Raji (cell line): ENCODE results near the gene NAT9.

ENCODE experiments used
- POLR2A ChIP-seq: IDR thresholded peaks from 2 replicates; pipeline ENCODE4 v1.6.1; 2011; ENCODE audit warnings: low read depth, low read length, control low read depth; ENCODE audit not compliant: insufficient read depth

Gene NAT9

DNA sequence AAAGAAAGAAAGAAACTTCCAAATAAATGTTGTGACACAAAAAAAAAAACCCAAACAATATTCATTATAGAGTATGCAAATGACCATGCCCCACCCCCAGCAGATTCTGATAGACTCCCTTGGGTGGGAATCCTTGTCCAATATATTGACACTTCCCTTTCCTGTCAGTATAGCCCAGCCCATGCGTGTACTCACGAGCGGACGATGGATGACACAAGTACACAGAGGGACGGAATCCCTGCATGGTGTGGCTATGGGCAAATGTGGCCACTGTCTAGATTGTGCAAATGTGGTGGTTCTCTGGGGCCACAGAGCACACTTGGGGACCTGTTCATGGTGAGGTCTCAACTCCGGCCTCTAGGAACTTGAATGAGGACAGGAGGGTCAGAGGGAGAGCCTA lies 36.0 kb downstream of the NAT9 start:
- TF ChIP-seq POLR2A: no peak

DNA sequence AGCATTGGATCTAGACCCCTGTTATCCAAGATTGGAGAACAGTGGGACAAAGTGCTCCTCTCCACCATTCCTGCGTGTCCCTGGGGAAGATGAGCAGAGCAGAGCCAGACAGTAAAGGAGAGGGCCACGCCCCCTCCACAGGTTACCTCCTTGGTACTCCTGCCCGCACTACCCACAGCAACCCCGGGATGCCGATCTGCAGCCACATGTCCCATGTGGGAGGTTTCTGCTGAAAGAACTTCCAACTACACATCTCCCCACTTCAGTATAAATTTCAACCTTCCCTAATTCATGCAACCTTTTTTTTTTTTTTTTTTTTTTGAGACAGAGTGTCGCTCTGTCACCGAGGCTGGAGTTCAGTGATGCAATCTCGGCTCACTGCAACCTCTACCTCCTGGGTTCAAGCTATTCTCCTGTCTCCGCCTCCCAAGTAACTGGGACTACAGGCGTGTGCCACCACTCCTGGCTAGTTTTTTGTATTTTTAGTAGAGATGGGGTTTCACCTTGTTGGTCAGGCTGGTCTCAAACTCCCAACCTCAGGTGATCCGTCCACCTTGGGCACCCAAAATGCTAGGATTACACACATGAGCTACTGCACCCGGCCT lies 36.8 kb downstream of the NAT9 start:
- TF ChIP-seq POLR2A: no peak

DNA sequence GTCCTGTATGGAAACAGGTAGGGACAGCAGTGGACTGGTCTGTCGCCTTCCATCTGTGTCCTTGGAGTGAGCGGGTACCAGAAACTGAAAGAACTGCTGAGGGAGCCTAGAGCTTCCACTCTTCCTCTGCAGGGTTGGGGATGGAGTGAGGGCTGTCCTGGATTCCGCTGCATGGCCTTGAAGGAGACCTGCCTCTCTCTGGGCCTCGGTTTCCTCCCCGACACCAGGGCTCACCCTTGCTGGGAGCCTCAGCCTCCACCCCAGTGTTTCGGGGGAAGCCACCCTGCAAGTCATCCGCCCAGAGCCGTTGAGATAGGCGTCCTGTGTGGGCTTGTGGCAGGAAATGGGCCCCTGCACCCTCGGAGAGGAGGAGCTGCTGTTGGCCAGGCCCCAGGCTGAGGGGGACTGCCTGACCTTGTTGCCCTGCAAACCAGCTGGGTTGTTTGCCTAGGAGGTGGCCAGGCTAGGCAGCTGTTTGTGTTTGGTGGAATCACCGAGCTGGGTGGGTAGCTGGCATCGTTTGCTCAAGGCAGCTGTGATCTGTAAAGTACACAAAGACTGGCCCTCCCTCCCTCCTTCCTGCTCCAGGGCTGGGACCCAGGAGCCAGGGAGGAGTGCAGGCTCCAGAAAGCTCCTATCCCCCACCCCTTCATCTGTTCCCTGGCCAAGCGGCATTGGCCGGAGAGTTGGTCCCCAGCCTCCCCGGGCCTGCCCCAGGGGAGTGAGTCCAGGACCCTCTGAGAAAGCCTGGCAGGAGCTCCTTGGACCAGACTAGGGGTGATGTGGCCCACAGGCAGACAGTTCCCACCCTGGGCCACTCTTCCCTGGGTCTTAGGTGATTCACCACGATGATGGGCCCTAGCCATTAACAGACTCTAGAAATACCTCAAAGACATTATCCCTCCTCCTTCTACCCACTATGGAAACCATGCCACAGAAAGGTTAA lies 37.8 kb downstream of the NAT9 start:
- no peak for TF ChIP-seq POLR2A

DNA sequence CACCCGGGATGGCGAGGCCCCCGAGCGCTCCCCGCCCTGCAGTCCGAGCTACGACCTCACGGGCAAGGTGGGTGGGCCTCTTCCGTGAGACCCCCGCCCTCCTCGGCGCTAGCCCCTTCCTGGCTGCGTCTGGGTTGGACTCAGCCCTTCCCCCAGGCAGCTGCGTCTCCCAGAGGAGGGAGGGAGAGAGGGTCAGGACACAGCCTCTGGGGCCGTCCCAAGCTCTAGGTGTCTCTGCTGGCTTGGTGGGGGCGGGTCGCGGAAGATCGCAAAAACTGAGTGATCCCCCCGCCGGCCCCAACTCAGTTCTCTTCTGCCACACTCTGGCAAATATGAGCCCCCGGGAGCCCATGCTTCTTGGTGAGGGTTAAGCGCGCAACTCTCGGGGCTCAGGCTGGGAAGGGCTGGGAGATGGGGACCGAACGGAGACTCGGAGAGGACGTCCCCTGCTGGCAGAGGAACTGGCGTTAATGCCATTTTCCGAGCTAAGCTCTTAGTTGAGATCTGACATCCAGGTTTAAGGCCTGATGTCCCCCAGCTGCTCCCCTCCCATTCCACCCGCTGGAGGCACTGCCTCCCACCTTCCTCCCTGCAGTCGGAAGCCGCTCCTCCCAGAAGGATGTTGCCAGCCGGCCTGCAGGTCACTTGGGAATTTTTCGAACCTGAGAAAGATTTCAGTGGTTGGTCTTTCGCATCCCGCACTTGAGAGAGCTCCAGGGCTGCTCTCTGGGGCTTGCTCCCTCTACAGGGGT lies 38.7 kb downstream of the NAT9 start:
- TF ChIP-seq POLR2A: no peak

DNA sequence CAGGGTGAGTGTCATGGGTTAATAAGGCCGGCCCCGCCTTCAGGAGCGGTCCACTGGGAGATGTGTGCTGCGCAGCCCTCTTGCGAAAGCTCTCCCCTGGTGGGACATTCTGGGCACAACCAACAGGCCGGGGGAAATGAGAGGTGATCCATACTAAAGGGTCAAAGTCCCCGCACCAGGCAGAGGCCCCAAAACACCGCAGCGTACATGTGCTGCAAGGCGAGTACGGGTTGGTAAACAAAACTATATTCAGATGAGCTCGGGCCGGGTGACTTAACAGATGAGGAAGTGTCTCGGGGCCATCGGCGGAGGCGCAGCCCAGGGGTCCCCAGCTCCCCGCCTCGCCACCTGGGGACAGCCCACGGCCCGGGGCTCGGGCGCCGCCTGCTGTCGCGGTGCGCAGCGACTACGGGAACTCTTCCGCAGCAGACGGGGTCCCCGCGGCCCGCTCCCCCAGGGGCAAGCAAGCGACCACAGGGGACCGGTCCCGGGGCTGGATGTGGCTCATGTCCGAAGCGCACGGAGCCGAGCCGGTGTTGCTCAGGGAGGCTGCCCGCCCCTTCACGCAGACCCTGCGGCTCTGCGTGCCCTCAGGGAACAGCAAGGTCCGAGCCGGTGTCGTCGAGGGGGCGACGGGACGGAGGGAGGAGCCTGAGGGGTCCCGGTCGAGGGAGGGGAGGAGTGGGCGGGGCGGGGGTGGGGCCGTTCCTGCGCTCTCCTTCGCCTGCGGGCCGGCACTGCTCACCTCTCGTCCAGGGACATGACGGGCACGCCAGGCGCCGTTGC lies 39.4 kb downstream of the NAT9 start, which contains the start of gene RAB37:
Gene RAB37, plus strand, starts transcription at position 744 of the 786 bp plus-strand sequence. Its CDS starts 17 bp downstream, at position 761.
- TF ChIP-seq POLR2A: no peak

DNA sequence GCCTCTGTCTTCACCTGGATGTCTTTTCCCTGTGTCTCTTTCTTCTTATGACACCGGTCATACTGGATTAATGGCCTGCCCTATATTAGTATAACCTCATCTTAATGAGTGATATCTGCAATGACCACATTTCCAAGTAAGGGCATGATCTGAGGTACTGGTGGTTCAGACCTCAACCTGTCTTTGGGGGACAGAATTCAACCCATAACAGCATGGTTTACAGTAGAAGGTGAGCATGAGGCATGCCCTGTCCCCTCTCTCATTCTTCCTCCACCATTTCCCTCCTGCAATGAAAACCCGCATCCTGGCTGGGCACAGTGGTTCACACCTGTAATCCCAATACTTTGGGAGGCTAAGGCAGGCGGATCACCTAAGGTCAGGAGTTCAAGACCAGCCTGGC lies 41.9 kb downstream of the NAT9 start:
- no peak for TF ChIP-seq POLR2A

DNA sequence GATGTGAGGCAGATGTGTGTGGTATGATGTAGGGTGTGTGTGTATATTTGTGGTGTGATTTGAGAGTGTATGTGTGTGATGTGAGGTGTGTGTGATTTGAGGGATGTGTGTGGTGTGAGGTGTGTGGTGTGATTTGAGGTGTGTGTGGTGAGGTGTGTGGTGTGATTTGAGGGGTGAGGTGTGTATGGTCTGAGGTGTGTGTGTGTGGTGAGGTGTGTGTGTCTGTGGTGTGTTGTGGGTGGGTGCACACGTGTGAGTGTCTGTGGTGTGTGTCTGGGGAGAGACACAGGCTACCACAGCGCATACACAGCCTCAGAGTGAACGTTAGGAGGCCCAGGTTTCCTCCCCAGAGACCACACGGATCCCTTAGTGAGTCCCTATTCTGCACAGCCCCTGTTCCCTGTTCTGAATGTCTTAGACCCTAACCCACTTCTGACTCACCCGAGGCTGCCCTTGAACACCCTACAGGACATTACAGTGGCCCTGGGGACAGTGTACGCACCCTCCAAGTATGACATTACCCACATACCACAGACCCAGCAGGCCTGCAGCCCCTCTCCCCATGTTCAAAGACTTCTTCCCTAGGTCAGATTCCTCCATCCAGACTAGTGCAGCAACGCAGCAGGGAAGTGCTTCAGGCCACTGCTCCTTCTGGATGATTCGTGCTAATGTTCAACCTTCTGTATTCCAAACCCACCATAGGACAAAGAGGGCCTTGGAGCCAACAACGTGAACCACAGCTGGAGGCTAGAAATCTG lies 42.6 kb downstream of the NAT9 start:
- no peak for TF ChIP-seq POLR2A

DNA sequence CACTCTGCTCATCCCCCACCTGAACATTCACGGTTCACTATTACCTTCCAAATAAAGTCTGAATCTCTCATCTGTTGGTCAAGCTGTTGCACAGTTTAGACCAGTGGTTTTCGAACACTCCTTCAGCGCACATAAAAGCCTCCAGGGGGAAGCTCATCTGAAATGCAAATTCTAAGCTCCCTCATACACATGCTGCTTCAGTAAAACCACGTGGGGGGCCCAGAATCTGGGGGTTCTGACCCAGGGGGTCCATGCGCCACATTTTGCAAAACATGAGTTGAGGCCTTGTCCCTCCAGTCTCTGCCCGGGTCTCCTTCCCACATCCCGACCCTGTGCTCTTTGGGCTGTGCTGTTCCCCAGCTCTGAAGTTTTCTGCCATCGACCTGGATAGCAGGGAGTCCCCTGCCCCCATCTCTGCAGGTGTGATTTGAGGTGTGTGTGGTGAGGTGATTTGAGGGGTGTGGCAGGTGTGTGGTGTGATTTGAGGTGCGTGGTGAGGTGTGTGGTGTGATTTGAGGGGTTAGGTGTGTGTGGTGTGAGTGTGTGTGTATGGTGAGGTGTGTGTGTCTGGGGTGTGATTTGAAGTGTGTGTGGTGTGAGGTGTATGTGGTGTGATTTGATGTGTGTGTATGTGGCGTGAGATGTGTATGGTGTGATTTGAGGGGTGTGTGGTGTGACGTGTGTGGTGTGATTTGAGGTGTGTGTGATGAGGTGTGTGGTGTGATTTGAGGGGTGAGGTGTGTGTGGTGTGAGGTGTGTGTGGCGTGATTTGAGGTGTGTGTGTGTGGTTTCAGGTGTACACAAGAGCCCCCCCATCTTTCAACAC lies 43.9 kb downstream of the NAT9 start:
- no peak for TF ChIP-seq POLR2A

DNA sequence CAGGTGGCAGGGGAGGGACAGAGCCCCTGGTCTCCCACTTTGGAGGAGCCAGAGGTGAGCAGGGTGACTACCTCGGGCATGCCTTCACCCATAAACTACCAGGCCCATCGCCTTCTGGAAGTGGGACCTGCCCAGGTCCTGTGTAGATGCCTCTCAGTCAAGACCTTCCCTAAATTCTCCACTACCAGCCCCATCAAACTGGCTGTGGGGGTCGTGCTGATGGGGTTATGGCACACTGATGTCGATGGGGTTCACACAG lies 44.9 kb downstream of the NAT9 start:
- no peak for TF ChIP-seq POLR2A

DNA sequence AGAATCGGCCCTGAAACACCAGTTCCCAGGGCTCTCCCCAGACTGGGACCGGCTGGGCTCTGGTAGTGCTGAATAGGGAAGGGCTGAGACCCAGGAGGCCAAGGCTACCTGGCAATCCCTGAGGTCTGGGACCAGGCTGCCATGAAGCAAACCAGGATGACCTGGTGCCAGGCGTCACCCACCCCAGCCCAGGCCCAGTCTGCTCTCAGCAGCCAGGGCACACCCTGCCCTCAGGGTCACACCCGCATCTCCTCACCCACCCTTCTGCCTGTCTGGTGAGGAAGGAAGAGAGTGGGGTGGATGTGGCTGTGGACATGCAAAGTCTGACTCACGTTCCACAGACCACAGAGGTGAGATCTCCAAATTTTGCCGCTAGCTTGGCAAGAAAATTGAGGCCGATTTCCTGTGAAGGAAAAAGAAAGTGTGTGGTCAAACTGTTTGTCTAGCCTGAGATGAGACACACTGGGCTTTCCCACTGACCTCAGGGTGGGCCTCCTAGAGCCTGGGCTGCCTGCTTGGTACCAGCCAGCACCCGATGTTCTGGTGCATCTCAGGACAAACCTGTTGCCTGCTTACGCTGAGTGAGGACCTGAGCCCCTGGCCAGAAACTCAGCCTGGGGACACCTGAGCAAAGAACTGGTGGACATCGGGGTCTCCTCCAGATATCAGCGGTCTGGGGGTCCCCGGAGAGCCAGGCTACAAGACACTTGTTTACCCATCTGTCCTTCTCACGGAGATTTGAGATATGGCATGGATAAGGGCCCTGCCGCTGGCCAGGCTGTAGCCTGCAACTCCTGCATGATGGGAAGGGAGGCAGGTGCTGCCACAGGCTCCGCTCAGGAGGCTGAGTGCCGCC lies 45.4 kb downstream of the NAT9 start:
- no peak for TF ChIP-seq POLR2A

DNA sequence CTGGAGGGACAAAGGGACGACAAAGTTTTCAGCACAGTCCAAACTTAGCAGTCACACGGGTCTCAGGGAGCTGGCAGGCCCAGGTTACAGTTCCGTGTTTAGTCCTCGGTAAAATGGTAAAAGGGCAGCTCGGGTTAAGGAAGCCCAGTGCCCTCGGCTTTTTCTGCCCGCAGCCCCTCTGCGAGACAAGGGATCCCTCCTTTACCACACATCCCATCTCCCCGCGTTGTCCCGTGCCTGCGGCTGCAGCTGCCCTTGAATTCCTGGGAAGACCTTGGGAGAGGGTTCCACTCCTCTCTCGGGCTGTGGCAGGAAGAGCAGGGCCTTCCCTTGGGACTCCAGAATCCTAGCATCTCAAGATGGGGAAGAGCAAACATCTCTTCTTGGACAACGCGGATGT lies 46.3 kb downstream of the NAT9 start:
- TF ChIP-seq POLR2A: no peak

DNA sequence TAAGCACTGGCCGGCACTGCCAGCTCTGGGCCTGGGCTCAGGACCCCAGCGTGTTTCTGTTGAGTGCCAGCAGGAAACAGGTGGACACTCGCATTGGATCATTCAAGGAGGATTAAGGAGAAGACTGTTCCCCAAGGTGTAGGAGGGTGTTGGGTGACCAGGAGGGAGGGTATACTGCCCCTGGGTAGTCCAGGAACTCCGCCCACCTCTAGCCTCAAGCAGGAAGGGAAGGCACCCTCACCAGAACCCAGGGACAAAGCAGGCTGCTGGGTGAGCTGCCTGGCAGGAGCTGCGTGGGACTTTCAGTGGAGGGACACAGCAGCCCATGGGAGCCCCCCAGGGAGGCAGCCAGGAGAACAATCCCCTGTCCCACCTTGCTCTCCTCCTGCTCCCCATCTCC lies 46.8 kb downstream of the NAT9 start:
- no peak for TF ChIP-seq POLR2A

DNA sequence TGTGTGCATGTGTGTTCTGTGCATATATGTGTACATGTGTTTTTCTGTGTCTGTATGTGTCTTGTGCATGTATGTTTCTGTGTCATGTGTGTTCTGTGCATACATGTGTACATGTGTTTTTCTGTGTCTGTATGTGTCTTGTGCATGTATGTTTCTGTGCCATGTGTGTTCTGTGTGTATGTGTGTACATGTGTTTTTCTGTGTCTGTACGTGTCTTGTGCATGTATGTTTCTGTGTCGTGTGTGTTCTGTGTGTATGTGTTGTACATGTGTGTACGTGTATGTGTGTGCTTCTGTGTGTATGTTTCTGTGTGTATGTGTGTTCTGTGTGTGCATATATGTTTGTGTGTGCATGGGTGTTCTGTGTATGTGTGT lies 47.5 kb downstream of the NAT9 start:
- no peak for TF ChIP-seq POLR2A
